Endothelial cell of umbilical vein (primary cell): ENCODE data around the gene ADGRD1. TPM values are rescaled to one million over a fixed set of nuclear protein-coding genes. Genes with fewer than 3 reads are reported as not detected.

Experiments
- BruUV-seq: library from RNA; stranded (reverse); fragments of 400-500 nt; replicated peaks from 2 replicates; lab custom pipeline; 2021; lab: Mats Ljungman, UMichigan
- CTCF ChIA-PET: fragments of 300-600, 350-600 bp; sonication (Branson Sonifier 250); formaldehyde crosslinking; loops from one replicate; lab custom pipeline; 2021; ENCODE audit warnings: antibody characterized with exemption, inconsistent platforms; lab: Charles Lee
- POLR2A ChIA-PET: fragments of 300-600, 350-600 bp; sonication (Branson Sonifier 250); formaldehyde crosslinking; loops from one replicate; lab custom pipeline; 2021; ENCODE audit warnings: antibody characterized with exemption, inconsistent platforms; lab: Charles Lee
- DNase-seq: peaks from one replicate; pipeline ENCODE4 v3.0.0-alpha.2; 2011; ENCODE audit warnings: low read depth, low spot score
- FAIRE-seq: peaks from 2 replicates; lab custom pipeline; 2011; peaks lifted over from hg19 to GRCh38; lab: Jason Lieb, UNC
- H2AFZ ChIP-seq: 2 replicates; pipeline ENCODE4 v1.6.0; 2012; ENCODE audit warnings: low read depth, low read length, control low read depth, inconsistent platforms
- H3K27ac ChIP-seq: 2 replicates; pipeline ENCODE4 v1.5.1; 2011; ENCODE audit warnings: low read depth, mild to moderate bottlenecking, control low read depth, low read length, moderate library complexity; ENCODE audit not compliant: insufficient read depth
- H3K27me3 ChIP-seq, 2 experiments: 2 replicates each; pipeline versions ENCODE4 v1.6.0 to v1.6.1; 2011; ENCODE audit warnings: low read length in 2 of 2, mixed read lengths in 1 of 2; ENCODE audit not compliant: control insufficient read depth in 2 of 2, insufficient read depth in 2 of 2
- H3K36me3 ChIP-seq, 2 experiments: 2 replicates in 1 of 2; 3 replicates in 1 of 2; pipeline ENCODE4 v1.5.1; 2011; ENCODE audit warnings: low read length in 2 of 2, mild to moderate bottlenecking in 1 of 2, moderate library complexity in 1 of 2; ENCODE audit not compliant: control insufficient read depth in 2 of 2, insufficient read depth in 2 of 2; ENCODE audit errors: extremely low read depth in 1 of 2
- H3K4me1 ChIP-seq: 3 replicates; pipeline ENCODE4 v1.5.1; 2011; ENCODE audit warnings: mild to moderate bottlenecking, low read length; ENCODE audit not compliant: control insufficient read depth, insufficient read depth; ENCODE audit errors: extremely low read depth
- H3K4me2 ChIP-seq: 2 replicates; pipeline ENCODE4 v1.6.1; 2011; ENCODE audit warnings: low read length, control low read depth, mixed read lengths; ENCODE audit not compliant: insufficient read depth
- H3K4me3 ChIP-seq, 3 experiments: fragments of 200-600 bp in 1 of 3; sonication (generic), shearing (Covaris generic) in 1 of 3; replicated peaks in 1 of 3; 2 replicates each; pipeline ENCODE4 v1.5.1; 2011 to 2016; ENCODE audit warnings: control low read depth in 3 of 3, low read length in 3 of 3, mild to moderate bottlenecking in 2 of 3, inconsistent platforms in 1 of 3, low read depth in 1 of 3, moderate library complexity in 1 of 3; ENCODE audit not compliant: insufficient read depth in 1 of 3
- H3K79me2 ChIP-seq: 2 replicates; pipeline ENCODE4 v1.6.0; 2012; ENCODE audit warnings: low read length, inconsistent platforms; ENCODE audit not compliant: control insufficient read depth, insufficient read depth
- H3K9ac ChIP-seq: replicated peaks from 2 replicates; pipeline ENCODE3; 2011; ENCODE audit warnings: low read length, control low read depth; ENCODE audit not compliant: insufficient read depth; ENCODE audit errors: extremely low read depth
- H3K9me1 ChIP-seq: replicated peaks from 3 replicates; pipeline ENCODE4 v1.6.0; 2011; ENCODE audit warnings: mild to moderate bottlenecking, low read length; ENCODE audit not compliant: control insufficient read depth, insufficient read depth; ENCODE audit errors: extremely low read depth
- H3K9me3 ChIP-seq: replicated peaks from 2 replicates; pipeline ENCODE4 v1.5.1; 2012; ENCODE audit warnings: low read length, inconsistent platforms; ENCODE audit not compliant: control insufficient read depth, insufficient read depth
- H4K20me1 ChIP-seq: replicated peaks from 2 replicates; pipeline ENCODE3; 2011; ENCODE audit warnings: mild to moderate bottlenecking, low read length; ENCODE audit not compliant: control insufficient read depth, insufficient read depth; ENCODE audit errors: extremely low read depth
- CTCF ChIP-seq, 2 donors: IDR thresholded peaks; 1 replicate in 1 of 2; 2 replicates in 1 of 2; pipeline ENCODE4 v1.5.1; 2011; ENCODE audit warnings: low read length in 2 of 2, mild to moderate bottlenecking in 2 of 2, moderate library complexity in 2 of 2, control low read depth in 1 of 2, inconsistent platforms in 1 of 2, low read depth in 1 of 2; ENCODE audit not compliant: insufficient read depth in 1 of 2; ENCODE audit errors: extremely low read depth in 1 of 2
- EZH2 ChIP-seq: IDR thresholded peaks from 2 replicates; pipeline ENCODE4 v1.6.1; 2012; ENCODE audit warnings: borderline replicate concordance, low read depth, mild to moderate bottlenecking, moderate library complexity, low read length, inconsistent platforms; ENCODE audit not compliant: severe bottlenecking
- FOS ChIP-seq: IDR thresholded peaks from 2 replicates; pipeline ENCODE4 v1.6.1; 2011; ENCODE audit warnings: mild to moderate bottlenecking, low read length, moderate library complexity, borderline replicate concordance; ENCODE audit not compliant: insufficient read depth
- GATA2 ChIP-seq: IDR thresholded peaks from 2 replicates; pipeline ENCODE4 v1.7.0; 2011; ENCODE audit warnings: low read depth, mild to moderate bottlenecking, moderate library complexity, mixed read lengths, low read length; ENCODE audit not compliant: insufficient read length, insufficient read depth
- JUN ChIP-seq: IDR thresholded peaks from 2 replicates; pipeline ENCODE4 v1.6.1; 2011; ENCODE audit warnings: borderline replicate concordance, low read depth; ENCODE audit not compliant: insufficient read length, insufficient read depth
- MAX ChIP-seq: IDR thresholded peaks from 2 replicates; pipeline ENCODE4 v1.6.1; 2011; ENCODE audit not compliant: insufficient read depth, insufficient read length
- MYC ChIP-seq: IDR thresholded peaks from one replicate; pipeline ENCODE4 v1.6.1; 2011; ENCODE audit warnings: mild to moderate bottlenecking, low read depth, low read length
- POLR2AphosphoS5 ChIP-seq: IDR thresholded peaks from 2 replicates; pipeline ENCODE4 v1.6.1; 2012; ENCODE audit warnings: low read depth, mild to moderate bottlenecking, control low read depth, low read length, moderate library complexity; ENCODE audit not compliant: insufficient read depth
- dilution Hi-C: fragments of 300-500 bp; cut with MboI; formaldehyde crosslinking; loops from one replicate; pipeline ENCODE4 v1.15.0; 2019; ENCODE audit warnings: low sequenced_read_pairs; ENCODE audit not compliant: extremely low pct_ligation_motif_present
- intact Hi-C: fragments of 100-400 bp; cut with micrococcal nuclease; formaldehyde crosslinking; loops from one replicate; pipeline ENCODE4 v1.10.0; 2022
- polyA plus RNA-seq, 4 experiments: library from polyadenylated mRNA; depleted of rRNA in 3 of 4; stranded (reverse) in 3 of 4; unstranded in 1 of 4; fragments of >200 nt; gene quantifications; 2 replicates each; pipeline versions ENCODE4 v1.2.1 to v1.2.3, GENCODE V29; 2011 to 2012; ENCODE audit warnings: missing spikeins in 1 of 4
- total RNA-seq: library from RNA; stranded (reverse); gene quantifications from 2 replicates; pipeline ENCODE4 v1.2.3, GENCODE V29; 2021

ADGRD1 gene
- total and polyA plus RNA-seq, 2 donors (not counting 3 experiments of a cell fraction or from before 2014, with no cell fraction given) = 0.07 TPM; not detected in 1

- CTCF ChIA-PET = no interaction called here
Observed at GRCh38 chr12:131159660-131160059, 206.0 kb downstream of the ADGRD1 start.

More at GRCh38 chr12:131159660-131160059, 206.0 kb downstream of the ADGRD1 start:
- dilution Hi-C loops = no loop called here
- BruUV-seq = no TSS peak
- no peaks in the 10 kb centered on the region for H3K79me2 ChIP-seq
- no peaks in the 10 kb centered on the region for H3K27me3 ChIP-seq
- H3K9me3 ChIP-seq = no peaks in the 10 kb centered on the region
- POLR2A ChIA-PET = no interaction called here
- no peak overlapping the region for H3K27ac ChIP-seq
- no peak overlapping the region for H2AFZ ChIP-seq
- intact Hi-C loops = no loop called here
- no peak for DNase-seq
- no peak overlapping the region for H3K4me3 ChIP-seq
- no peaks in the 10 kb centered on the region for H3K9me1 ChIP-seq
- no peaks in the 10 kb centered on the region for H3K4me1 ChIP-seq
- H3K36me3 ChIP-seq = no peaks in the 10 kb centered on the region
- FAIRE-seq = no peak
- no peak overlapping the region for H3K4me2 ChIP-seq
- TF ChIP-seq EZH2 (no peak), MAX (no peak), CTCF (IDR thresholded peaks at IDR 0.05; ENCODE audit: extremely low read depth in 1 of 2, insufficient read depth in 1 of 2, low read depth in 1 of 2, low read length in 2 of 2) (no peak), JUN (no peak), GATA2 (no peak), FOS (no peak), MYC (no peak), POLR2AphosphoS5 (no peak)
- H3K9ac ChIP-seq = no peak overlapping the region
- no peaks in the 10 kb centered on the region for H4K20me1 ChIP-seq
